GM18517 (cell line): Measurements from ENCODE around the gene SPDYE2.
A peak's percentile ranks its signal among the peaks of the same experiment; 100 is the strongest.
"Not testable (repeated sequence)": the region's sequence is repeated elsewhere in the genome, so short reads cannot be mapped to it uniquely, and the experiment has no call there.

ENCODE experiments used
- ATAC-seq: cut with Tn5 transposase; IDR thresholded peaks from one replicate; pipeline ENCODE4 v1.9.1; 2021; ENCODE audit warnings: mild to moderate bottlenecking, moderate library complexity; ENCODE audit not compliant: unreplicated experiment

The SPDYE2 gene, protein sequence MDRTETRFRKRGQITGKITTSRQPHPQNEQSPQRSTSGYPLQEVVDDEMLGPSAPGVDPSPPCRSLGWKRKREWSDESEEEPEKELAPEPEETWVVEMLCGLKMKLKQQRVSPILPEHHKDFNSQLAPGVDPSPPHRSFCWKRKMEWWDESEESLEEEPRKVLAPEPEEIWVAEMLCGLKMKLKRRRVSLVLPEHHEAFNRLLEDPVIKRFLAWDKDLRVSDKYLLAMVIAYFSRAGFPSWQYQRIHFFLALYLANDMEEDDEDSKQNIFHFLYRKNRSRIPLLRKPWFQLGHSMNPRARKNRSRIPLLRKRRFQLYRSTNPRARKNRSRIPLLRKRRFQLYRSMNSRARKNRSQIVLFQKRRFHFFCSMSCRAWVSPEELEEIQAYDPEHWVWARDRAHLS

DNA sequence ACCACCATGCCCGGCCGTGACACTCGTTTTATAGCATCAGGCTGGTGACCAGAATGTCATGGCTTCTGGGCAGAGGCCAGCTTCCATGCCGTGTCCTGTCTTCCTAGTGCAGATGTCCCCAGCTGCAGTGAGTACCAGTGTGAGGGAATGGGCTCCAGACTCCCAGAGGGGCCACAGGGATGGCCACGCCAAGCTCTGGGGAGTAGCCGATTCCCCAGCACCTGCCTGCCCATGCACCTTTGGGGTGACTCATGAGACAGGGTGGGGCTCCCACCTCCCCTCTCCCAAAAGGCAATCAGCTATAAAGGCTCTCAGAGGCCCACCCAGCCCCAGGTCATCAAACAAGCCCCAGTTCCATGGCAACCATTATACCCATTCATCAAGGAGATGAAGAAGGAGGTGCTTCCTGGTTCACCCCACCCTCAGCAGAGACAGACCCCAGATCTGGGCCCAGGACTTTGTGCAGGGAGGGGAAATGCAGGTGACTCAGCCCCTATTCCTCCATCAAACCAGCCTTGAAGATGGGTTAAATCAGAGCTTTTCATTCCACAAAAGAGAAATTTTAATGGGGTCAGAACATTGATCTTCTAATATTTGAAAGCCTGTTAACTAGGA is at the start of gene SPDYE2:
TSS of gene SPDYE2 (plus strand) at position 419 of the 615 bp plus-strand sequence. CDS start 2,030 bp downstream, outside the sequence.
- ATAC-seq: not testable (repeated sequence)

DNA sequence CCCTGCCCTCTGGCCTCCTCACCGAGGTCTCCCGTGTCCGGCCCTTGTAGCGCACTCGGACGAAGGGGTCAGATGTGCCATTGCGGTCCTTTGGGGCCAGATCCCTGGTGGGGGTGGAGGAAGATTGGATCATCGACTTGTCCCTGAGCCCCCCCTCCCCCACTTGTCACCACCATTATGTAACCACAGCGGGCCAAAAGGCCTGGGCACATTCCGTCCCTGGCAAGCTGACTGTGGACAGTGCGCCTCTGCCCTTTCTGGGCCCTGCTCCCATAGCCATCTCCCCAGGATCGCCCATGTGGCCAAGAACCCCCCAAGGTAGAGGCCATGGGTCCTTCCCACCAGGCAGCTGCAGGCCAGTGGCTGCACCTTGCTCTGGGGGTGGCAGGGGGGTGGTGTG is 47.9 kb upstream of the SPDYE2 start:
- ATAC-seq: not testable (repeated sequence)

DNA sequence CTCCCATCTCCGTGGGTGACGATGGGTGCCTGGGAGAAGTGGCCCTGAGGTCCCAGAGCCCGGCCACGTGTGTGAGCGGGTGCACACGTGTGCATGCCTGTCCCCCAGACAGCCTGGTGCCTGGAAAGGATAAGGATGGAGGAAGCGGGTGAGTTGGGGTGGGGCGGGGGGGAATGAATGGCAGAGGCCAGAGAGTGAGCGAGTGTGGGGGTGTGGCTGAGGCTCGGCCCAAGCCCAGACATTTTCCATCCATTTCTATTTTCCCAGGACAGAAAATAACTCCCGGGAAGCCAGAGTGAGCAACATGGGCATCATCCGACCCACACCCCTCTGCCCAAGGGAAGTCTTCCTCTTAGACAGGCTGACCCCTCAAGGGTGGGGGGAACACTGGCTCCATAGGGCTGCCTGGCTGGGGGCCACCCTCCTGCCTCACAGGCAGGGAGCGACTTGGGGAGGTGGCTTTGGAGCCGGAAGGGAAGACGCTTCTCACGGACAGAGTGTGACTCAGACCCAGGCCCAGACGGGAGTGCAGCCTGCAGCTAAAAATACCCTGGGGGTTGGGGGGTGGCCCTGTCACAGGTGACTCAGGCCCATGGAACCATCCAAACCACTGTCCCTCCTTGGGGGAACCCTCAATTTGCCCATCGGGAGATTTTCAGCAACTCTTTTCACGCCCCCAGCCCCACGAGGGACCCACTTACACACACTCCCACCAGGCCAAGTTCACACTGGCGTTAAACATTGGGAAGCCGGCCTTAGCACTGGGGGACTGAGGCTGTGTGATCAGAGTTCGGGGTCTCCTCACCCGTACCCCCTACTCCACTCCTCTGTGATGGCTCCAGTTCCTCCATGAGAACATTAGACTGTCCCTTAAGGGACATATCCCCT is 45.5 kb upstream of the SPDYE2 start:
- not testable (repeated sequence) for ATAC-seq

DNA sequence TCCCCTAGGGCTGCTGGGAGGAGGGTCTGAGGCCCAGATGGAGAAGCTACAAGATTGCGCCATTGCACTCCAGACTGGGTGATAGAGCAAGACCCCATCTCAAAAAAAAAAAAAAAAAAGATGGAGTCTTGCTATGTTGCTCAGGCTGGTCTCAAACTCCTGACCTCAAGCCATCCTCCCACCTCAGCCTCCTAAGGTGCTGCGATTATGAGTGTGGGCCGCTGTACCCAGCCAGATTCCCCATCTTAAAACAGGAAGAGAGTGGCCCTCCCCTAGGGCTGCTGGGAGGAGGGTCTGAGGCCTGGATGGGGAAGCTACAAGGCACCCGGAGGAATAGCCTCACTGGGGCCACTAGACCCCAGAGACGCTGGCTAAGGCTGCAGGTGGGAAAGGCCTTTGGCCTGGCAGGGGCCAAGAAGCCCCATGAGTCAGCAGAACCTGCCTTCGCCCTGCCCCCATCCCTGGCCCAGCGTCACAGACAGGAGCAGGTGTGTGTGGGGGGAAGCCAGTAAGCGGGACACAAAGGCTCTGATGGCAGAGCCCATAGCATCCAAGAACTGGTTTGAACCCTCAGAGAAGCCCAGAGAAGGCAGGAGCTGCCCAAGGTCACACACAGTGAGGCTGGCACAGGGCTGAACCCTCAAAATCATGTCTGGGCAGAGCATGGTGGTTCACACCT is 43.5 kb upstream of the SPDYE2 start:
- ATAC-seq: not testable (repeated sequence)

DNA sequence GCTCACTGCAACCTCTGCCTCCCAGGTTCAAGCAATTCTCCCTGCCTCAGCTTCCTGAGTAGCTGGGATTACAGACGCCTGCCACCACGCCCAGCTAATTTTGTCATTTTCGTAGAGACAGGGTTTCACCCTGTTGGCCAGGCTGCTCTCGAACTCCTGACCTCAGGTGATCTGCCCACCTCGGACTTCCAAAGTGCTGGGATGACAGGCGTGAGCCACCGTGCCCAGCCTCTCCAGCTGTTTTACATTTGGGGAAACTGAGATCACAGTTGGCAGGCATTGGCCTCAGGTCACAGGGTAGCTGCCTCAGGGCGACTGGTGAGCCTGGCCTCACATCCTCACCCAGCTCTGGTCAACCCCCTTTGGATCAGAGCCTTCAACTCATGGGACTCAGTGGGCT is 40.5 kb upstream of the SPDYE2 start:
- not testable (repeated sequence) for ATAC-seq

DNA sequence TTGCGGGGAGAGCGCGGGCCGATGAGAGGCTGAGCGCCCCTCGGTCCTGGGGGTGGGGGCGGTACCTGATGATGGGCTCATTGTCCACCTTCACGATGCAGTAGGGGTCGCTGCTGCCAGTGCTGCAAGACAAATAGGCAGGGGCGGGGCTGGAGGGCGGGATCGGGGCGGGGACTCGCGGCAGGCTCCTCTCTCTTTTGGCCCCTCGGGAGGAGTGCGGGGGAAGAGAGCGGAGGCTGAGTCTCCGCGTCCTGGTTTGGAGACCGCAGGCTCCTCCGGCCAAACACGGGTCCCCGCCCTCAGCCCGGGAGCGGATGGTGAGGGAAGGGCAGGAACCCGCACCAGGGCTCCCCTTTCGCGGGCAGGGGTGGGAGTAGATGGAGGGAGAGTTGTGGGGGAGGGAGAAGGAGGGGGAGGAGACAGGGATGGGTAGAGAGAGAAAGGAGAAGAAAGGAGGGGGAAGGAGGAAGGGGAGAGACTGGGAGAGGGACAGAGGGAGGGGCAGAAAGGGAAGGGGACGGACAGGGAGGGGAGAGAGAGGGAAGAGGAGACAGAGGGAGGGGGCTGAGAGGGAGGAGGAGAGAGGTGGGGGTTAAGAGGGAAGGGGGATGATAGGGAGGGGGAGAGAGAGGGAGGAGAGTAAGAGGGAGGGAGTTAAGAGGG is 39.0 kb upstream of the SPDYE2 start:
- peak; percentile 36 for ATAC-seq

DNA sequence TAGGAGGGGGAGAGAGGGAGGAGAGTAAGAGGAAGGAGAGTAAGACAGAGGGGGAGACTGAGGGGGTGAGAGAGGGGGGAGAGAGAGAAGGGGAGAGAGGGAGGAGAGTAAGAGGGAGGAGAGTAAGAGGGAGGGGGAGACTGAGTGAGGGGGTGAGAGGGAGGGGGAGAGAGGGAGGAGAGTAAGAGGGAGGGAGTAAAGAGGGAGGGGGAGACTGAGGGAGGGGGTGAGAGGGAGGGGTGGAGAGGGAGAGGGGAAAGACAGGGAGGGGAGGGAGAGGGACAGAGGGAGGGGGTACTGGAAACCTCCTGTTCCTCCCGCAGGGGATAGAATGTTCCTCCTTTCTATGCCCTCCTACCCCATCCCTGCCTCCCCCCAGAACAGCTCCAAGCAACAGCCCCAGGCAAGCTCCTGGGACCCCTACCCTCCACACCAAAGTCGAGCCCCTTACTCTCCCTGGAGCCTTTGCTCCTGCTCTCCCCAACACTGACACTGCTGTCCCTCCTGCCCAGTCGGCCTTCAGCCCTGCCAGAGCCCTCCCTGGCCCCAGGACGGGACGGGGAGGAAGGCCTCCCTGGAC is 38.3 kb upstream of the SPDYE2 start:
- not testable (repeated sequence) for ATAC-seq

DNA sequence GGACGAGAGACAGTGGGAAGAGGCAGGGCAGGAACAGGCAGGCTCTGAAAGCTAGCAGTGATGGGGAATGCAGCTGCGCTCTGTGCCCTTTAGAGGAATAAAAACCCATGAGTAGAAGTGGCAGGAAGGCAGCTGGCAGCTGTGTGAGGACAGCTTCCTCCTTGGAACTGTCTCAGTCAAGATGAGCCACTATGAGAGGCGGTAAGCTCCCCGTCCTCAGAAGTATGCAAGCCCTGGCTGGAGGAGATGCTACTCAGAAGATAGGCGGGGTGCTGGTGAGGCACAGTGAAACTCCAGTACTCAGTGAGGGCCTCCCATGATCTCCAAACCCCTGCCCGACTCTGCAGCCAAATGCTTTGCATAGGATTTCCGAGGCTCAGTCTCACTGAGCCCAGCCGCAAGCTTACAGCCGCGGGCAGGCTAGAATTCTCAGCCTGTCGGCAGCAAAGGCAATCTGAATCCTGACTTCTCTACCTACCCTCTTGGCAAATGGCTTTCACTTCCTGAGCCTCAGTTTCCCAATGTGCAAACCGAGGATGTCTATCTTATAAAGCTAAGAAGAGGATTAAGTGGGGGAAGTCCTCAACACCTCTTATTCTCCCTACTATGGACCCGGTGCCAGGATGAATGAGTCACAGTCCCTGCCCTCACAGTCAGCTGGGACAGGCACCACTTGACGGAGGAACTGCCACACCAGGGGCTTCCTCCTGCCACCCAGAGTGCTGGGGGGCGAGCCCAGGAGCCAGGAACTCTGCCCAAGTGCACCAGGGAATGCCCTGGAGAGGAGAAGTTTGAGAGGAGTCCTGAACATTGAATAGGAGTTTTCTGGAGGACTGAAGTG is 35.9 kb upstream of the SPDYE2 start:
- ATAC-seq: peak; percentile 70

DNA sequence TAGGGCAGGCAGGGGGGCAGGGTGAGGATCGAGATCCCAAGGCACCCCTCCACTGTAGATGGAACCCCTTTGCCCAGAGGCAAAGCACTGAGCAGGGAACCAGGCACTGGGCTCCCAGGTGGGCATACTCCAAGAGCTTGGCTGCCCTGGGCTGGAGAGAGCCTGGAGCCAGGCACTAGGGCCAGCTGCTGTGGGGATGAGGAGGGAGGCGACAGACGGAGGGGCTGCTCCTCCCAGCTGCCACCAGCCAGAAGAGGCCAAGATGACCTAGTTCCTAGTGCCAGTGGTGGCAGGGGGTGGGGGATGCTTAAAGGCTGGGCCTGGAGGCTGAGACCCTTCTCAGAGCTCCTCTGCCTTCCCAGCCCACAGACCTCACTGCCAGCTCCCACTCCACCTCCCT is 35.1 kb upstream of the SPDYE2 start:
- not testable (repeated sequence) for ATAC-seq

DNA sequence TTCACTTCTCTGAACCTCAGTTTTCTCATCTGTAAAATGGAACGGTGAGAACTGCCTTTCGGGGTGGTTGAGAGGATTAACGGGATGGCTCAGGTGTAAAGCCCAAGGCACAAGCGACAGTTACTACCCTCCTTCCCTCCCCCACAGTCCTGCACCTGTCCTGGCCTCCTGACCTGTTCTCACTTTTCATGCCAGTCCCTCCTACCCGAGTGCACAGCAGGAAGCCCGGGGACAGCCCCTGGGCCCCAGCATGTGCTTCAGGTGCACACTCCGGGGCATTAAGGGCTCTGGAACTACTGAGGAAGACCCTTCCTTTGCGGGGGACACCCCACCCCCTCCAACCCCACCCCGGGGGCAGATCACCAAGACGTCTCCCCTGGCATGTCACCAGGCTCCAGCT is 34.1 kb upstream of the SPDYE2 start:
- not testable (repeated sequence) for ATAC-seq

DNA sequence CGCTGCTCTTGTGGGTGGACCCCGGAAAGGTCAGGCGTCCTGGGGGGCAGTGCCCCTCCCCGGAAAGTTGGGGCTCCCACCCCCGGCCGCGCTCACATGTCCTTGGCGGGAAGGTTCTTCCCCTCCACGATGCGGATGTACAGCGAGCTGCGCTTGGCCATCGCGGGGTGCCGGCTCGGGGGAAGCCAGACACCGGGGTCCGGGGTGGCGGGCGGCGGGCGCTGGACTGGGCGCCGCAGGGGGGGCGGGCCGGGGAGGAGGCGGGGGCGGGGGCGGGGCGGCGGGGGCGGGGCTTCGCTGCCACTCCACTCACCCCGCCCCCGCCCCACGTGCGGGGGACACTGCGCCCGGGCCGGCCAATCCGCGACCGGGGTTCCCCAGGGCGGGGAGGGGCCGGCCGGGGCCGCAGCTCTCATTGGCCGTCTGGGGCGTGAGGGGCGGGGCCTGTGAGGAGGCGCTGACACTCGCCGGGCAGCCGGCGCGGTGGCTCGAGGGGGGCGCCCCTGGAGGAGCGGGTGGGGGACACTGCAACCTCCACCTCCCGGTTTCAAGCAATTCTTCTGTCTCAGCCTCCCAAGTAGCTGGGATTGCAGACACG is 33.4 kb upstream of the SPDYE2 start, which contains the start of gene RASA4B:
TSS of gene RASA4B (minus strand) at position 228 of the 598 bp plus-strand sequence. CDS start at position 161, 67 bp downstream.
- ATAC-seq: peak; percentile 45

DNA sequence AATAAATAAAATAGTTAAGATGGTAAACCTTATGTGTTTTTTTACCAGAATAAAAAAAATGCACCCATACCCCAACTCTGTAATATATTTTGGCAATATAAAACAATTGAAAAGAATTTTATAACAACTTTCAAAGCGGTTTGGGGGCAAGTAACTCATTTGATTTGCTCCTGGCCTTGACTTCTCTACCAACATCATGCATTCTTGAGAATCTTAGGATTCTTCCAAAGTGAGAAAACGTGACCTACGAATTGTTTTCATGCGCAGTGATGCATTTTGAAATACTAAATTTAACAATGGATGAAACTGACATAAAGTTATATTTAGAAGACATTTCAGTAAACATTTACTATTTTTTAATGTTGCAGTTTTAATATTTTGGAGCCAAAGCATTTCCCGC is 30.2 kb upstream of the SPDYE2 start:
- not testable (repeated sequence) for ATAC-seq

DNA sequence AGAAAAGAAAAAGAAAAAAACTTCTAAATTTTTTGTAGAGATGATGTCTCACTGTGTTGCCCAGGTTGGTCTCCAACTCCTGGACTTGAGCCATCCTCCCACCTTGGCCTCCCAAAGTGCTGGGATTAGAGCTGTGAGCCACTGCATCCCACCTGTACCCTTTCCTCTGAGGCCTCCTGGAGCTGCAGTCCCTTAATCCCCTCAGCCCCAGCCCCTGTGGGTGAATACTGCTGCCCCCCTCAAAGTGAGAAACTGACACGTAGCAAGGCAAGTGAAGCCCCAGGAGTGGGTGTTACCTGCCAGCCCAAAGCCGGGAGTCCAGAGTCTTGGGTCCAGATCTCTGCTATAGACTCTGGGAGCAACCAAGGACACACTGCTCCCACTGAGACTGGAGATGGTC is 26.2 kb upstream of the SPDYE2 start:
- not testable (repeated sequence) for ATAC-seq

DNA sequence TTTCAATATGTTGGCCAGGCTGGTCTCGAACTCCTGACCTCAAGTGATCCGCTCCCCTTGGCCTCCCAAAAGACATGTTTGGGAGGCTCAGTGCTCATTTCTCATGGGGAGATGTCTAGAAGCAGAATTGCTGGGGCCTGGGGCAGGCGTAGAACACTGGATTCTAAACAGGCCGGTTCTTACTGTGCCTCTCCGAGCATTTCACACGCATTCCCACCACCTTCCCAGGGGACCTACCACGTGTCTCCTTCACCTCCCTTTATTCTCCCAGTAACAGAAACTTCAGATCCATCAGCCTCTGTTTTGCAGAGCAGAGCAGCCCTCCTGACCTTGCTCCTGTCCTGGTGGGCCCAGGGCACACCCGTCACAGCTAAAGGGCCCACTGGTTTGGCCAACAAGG is 23.8 kb upstream of the SPDYE2 start:
- not testable (repeated sequence) for ATAC-seq

DNA sequence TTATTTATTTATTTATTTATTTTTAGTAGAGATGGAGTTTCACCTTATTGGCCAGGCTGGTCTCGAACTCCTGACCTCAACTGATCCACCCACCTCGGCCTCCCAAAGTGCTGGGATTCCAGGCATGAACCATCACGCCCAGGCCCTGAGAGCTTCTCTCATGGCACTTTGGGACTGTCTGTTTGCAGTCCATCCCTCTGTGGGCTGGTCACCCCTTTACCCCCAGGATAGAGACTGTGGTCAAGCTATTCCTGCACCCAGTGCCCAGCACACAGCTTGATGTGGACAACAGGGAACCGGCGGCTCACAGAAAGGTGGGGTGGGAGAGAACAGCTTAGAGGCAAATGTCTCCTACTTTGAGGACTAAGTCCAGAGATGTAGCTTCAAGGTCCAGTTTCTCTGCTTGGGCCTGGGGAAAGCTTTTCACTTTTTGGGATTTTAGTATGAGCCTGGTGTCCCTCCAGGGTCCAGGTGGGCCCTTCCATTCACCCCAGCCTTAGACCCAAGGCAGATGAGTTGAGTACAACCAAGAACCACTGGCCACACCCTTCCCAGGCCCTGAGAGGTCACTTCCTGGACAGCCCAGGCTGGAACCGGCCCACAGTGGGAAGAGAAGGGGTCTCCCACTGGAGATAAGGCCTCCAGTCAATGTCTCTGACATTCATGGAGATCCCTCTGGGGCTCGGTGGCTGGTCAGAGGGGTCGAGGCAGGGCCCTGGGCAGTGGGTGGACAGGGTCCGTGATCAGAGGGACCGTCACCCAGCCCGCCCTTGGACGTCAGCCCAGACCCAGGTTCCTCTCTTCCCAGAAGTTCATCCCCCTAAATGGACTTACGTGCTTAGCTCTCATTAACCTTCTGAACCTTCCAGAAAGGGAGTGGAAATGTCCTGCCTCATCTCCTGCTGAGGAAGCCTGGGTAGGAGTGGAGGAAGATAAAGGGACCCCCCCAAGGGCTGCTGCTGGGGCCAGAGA is 22.9 kb upstream of the SPDYE2 start:
- ATAC-seq: not testable (repeated sequence)

DNA sequence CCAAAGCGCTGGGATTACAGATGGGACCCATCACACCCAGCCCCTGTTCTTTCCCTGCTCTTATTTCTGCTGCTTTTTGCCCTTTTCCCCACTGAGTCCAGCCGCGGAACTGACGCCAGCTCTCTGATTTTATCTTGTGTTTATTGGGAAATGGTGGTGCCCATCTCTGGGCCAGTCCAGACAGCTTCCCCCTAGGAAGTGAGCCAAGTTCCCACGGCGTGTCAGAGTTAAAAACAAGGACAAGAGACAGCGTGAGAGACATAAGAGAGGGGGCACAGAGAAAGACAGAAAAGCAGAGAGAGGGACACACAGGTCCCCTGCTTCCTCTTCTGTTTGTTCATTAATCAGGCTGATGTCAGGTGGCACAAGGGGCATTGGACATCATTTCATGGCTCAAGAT is 19.4 kb upstream of the SPDYE2 start:
- not testable (repeated sequence) for ATAC-seq

DNA sequence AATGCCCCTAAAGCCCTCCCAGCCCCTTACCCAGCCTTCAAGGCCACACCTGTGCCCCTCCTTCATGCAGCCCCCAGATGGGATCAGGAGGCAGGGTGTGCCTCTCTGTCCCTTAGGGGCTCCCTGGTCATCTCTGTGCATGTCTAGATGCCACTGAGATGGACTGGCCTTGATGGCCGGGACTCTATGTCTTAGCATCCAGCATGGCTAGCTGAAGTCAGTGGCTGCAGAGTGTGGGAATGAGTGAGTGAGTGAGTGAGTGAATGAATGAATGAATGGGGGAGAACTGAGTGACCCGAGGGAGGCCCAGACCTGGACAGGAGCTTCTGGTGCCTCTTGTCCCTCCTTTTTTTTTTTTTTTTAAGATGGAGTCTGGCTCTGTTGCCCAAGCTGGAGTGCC is 18.9 kb upstream of the SPDYE2 start:
- not testable (repeated sequence) for ATAC-seq
